Measurements from ENCODE around the gene PLCB2.
A peak's percentile ranks its signal among the peaks of the same experiment; 100 is the strongest.

PLCB2 gene

DNA sequence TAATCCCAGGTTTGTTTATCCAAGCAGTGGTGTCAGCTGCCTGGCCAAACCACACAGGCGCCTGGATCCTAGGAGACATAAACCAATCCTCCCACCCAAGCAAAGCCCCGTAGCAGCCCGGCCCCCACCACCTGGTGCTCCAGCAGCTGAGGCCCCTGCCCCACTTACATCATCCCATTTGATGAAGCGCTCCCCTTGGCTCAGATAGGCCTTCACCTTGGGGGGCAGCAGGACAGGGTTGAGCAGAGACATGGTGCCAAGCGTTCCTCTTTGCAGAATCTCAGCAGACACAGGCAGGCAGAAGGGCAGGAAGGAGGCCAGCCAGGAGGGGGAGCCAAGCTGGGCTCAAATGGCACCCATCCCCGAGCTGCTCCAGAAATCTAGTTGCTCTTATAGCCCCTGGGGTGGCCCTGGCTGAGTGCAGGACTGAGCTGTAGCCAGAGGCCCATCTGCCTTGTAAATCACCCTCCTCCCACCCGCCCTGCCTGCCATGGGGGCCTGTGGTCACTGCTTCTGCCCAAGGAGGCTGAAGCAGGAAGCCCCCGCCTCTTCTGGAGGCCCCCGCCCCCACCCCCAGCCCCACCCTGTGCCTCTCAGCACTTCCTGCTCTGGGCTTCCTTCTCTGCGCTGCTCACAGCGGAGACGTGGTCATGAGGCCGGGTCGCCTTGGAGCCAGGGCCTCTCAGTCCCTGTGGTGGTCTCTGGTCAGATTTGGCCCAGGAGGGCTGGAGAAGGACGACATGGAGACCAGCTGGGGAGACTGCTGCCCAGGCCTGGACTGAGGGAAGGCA is at the start of gene PLCB2:
TSS of gene PLCB2 (minus strand) at position 515 of the 791 bp plus-strand sequence. CDS start at position 252, 263 bp downstream.
- no peak; the same call in 1 of the 2 replicates for TF ChIP-seq CTCF (IDR thresholded peaks at IDR 0.05; ENCODE audit: low read depth, low read length)
- no peak for DNase-seq (ENCODE audit: extremely low read depth, low read depth)

DNA sequence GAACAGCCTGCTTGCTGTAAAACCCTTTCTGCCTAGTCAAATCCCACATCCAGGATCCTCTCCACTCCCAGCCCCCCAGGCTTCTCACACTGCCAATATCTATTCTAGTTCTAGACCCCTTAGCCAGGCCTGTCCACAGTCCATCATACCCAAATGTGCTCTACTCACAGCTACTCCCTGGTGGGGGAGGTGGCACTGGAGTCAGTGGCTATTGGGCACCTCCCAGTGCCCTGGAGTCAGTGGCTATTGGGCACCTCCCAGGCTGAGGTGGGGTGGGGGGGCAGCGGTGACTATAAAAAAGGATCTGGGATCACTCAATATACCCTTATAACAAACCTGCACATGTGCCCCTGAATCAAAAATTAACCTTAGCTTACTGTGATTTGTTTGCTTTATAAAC is 49.5 kb upstream of the PLCB2 start:
- no peak for DNase-seq (ENCODE audit: extremely low read depth, low read depth)
- no peak for TF ChIP-seq CTCF (IDR thresholded peaks at IDR 0.05; ENCODE audit: low read depth, low read length)

GRCh38 chr15:40355976-40356585 is 48.3 kb upstream of the PLCB2 start:
- no peak for DNase-seq (ENCODE audit: extremely low read depth, low read depth)
- no peak for TF ChIP-seq CTCF (IDR thresholded peaks at IDR 0.05; ENCODE audit: low read depth, low read length)

GRCh38 chr15:40354408-40355171 is 46.9 kb upstream of the PLCB2 start:
- peak; percentile 58 for TF ChIP-seq CTCF (IDR thresholded peaks at IDR 0.05; ENCODE audit: low read depth, low read length)
- no peak for DNase-seq (ENCODE audit: extremely low read depth, low read depth)

DNA sequence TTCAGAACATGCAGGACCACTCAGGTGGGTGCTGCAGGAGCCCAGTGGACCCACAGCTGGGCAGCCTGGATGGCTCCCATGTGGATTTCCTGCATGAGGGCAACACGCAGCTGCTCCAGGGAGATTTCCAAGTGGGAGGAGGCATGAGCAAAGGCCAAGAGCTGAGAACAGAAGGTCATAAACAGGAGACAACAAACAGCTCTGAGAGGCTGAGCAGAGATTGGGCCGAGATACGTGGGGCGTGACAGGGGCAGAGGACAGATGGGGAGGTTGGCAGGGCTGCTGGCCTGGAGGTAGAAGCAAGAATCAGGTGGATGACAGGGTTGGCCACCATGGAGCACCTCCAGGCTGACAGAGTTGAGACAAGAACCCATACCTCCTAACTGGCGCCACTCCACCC is 46.0 kb upstream of the PLCB2 start:
- no peak for TF ChIP-seq CTCF (IDR thresholded peaks at IDR 0.05; ENCODE audit: low read depth, low read length)
- no peak for DNase-seq (ENCODE audit: extremely low read depth, low read depth)

DNA sequence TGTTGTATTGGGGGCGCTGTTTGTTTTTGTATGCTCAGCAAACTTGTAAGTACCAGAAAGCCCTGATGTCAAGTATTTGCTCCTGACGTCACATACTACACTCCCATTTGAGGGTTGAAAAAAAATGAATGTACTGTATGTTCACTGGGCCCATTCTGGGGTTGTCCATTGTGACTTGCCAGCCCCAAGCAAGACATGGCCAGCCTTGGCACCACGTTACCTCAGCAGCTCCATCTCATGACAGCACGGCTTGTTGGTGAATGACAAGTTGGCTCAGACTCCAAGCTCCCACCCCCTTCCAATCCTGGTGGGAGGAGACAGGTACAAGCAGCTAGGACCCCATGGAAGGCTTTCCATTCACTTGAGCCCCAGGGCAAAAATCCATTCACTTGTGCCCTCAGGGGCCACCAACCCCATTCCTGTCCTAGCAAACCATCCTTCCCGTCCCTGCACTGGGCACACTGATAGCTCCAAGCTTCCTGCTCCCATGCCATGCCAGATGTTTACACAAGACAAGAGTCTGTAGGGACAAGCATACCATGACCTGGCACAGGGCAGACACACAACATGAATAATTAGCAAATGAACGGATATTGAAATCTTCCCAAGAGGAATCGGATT is 44.7 kb upstream of the PLCB2 start:
- TF ChIP-seq CTCF (IDR thresholded peaks at IDR 0.05; ENCODE audit: low read depth, low read length): no peak
- no peak for DNase-seq (ENCODE audit: extremely low read depth, low read depth)
